HG02938 (cell line): ENCODE results near the gene ATPAF2.

Experiments
- ATAC-seq: cut with Tn5 transposase; IDR thresholded peaks from one replicate; pipeline ENCODE4 v1.9.1; 2021; ENCODE audit warnings: mild to moderate bottlenecking, moderate library complexity; ENCODE audit not compliant: unreplicated experiment

Gene ATPAF2

DNA sequence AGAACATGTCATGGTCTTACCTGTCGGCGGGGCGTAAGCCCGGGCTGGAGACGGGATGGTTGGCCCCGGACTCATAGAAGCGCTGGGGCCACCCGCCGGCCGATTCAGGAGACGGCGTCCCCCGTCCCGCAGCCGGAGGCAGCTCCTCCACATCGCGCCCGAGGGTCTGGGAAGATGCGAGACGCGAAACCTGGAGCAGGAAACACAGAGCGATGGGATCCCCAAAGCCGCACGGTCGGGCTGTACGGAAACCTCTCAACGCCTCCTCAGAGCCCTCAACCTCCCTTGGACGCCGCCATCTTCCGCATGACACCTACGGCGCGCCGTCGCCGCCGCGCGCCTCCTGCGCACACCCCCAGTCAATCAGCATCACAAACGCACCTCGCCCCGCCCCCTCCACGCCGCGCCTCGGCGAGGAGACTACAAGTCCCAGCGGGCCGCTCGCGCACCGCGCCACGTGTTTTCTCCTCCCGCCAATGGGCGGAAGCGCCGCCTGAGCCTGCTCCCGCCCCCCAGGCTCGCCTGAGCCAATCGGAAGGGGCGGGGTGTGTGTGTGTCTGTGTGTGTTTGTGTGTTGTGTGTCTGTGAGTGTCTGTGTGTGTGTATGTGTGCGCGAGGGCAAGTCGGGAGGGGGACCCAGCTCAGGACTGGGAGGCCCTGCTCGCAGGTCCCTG, at the start of gene ATPAF2, which contains the start of gene GID4:
TSS of gene ATPAF2 (minus strand) at position 308 of the 674 bp plus-strand sequence. CDS start at position 153, 155 bp downstream.
TSS of gene GID4 (plus strand) at position 548 of the 674 bp plus-strand sequence. CDS start at position 605, 57 bp downstream.
- ATAC-seq: peak; percentile 91

DNA sequence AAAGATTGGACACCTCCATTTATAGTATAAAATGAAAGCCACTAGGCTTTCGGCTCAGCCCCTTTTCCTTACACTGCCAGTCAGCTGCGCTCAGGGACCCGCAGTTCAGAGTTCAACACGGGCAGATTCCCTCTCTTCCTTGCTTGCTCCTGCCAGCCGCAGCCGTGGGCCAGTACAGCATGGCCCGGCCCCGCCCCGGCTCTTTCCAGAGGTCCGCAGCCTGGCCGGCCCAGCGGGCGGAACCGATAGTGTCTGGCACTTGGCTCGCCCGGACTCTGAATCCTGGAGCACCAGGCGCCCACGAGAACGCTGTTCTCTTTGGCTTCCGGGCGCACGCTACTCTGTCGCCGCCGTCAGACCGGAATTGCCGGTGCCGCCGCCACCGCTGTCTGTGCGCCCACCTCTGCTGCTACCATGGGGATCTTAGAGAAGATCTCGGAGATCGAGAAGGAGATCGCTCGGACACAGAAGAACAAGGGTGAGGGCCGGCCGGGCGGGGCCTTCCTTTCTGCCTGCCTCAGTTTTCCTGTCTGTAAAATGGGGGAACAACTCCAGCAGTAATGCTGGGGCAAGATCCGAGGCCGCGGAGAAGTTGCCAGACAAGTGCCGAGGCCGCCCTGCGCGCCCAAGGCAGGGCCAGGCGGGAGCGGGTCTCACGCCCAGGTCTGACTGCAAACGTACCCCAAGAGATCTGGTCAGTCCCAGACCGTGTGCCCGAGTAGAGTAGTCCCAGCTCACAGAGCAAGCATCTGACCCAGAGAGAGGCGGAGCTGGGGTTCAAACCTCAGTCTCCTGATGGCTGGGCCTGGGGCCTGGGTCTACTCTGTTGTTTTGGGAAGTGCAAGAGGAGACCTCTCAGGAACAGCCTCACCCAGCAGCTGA, 48.9 kb upstream of the ATPAF2 start, which contains the start of gene DRG2:
TSS of gene DRG2 (plus strand) at position 339 of the 882 bp plus-strand sequence. CDS start at position 415, 76 bp downstream.
- ATAC-seq: peak; percentile 81

DNA sequence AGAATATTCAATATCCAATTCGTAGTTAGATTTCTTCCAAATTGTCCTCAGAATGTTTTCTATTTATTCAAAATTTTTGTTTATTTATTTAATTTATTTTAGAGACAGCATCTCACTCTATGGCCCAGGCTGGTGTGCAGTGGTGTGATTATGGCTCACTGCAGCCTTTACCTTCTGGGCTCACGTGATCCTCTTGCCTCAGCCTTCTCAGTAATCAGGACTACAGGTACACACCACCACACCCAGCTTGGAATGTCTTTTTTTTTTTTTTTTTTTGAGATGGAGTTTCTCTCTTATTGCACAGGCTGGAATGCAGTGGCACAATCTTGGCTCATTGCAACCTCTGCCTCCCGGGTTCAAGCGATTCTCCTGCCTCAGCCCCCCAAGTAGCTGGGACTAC, 45.3 kb upstream of the ATPAF2 start:
- no peak for ATAC-seq

DNA sequence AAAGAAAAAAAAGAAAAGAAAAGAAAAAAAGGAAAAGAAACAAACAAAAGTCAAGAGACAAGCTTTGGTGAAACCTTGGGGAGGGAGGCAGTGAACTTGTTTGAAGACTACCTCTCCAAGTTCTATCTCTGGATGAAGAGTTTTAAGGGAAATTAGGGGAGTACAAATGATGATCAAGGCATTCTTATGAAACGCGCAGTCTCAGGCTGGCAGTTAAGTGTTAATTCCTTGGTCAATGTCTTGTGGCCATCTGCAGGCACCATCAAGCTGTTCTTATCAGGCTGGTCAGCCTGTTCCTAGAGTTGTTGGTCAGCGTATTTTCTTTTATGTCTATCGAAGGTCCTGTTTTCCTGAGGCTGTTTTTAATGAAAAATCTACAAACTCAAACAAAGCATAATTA, 40.6 kb upstream of the ATPAF2 start:
- ATAC-seq: no peak

DNA sequence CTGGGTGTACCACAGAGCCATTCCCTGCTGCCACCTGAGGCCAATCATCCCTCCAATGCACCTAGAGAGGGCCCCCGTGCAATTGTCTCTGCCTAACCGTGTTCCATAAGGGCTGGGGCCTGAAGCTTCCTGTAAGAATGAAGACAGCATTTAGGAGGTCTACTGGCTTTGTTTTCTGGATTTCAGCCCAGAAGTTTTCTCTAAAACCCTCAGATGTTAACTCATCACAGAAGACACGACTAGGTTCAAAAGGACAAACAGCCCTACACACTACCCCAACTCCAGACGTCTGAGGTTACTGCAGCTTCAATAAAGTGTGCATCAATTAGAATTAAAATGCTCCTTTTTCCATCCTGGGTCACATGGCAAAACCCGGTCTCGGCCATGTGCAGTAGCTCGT, 38.0 kb upstream of the ATPAF2 start:
- ATAC-seq: no peak

DNA sequence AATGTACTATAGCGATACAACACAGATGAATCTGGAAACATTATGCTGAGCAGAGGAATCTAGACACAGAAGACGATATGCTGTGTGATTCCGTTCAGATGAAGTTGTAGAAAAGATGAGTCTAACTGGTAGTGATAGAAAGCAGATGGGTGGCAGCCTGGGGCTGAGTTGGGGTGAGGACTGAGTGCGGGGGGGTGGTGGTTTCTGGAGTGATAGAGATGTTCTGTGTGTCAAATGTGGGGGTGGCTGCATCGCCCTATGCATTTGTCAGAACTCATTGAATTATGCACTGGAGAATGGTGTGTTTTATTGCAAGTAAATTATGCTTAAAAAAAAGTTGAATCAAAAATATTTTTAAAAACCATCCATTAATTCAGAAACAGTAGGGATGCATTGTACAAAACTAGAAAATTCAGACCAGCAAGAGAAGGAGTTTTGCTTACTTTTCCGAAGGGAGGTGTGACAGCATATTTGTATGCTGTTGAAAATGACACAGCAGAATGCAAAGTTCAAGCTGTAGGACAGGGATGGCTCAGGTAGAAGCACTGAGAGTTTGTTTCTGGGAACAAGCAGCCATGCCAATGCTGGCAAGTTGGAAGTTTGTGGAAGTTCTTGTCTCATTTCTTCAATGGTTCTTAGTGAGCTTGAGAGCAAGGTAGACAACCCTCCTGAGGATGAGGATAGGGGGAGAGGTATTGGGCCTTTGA, 35.8 kb upstream of the ATPAF2 start:
- ATAC-seq: no peak

DNA sequence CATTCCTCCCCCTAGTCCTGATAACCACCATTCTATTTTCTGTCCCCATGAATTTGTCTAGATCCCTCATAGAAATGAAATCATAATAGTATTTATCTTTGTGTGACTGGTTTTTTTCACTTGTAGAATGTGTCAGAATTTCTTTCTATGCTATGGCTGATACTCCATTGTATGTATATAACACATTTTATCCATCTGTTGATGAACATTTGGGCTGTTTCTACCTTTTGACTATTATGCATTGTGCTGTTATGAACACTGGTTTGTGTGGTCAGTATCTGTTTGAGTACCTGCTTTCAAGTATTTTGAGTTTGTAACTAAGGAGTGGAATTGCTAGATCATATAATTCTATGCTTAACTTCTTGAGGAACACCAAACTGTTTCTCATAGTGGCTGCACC, 32.8 kb upstream of the ATPAF2 start:
- ATAC-seq: no peak

DNA sequence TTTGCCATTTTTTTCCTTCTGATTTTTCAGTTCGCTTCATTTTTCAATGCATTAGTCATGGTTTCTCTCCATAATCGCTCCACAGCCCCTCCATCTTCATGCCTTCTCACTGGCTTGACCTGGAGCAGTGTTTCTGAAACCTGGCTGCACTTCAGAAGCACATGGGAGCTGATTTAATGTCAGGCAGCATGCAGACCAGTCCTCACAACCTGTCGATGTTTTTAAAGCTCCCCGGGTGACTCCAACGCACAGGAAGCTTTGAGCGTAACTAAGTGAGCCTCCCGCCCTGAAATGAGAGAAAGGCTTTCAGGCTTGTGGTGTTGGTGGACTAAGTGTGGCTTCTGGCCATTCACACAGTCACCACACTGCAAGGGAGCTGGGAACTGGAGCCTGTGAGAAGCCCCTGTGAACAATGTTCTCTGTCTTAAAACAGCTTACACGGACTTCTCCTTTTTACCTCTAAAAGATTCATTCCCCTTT, 31.9 kb upstream of the ATPAF2 start:
- no peak for ATAC-seq

DNA sequence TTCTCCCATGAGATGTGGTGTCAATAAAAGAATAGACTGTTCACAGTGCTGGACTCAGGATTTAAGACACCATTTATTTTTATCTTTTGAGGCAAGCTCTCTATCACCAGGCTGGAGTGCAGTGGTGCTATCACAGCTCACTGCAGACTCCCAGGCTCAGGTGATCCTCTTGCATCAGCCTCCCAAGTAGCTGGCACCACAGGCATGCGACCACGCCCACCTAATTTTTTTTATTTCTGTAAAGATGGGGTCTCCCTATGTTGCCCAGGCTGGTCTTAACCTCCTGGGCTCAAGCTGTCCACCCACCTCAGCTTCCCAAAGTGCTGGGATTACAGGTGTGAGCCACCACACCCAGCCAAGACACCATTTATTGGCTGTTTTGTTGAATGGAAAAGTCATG, 30.1 kb upstream of the ATPAF2 start:
- no peak for ATAC-seq

DNA sequence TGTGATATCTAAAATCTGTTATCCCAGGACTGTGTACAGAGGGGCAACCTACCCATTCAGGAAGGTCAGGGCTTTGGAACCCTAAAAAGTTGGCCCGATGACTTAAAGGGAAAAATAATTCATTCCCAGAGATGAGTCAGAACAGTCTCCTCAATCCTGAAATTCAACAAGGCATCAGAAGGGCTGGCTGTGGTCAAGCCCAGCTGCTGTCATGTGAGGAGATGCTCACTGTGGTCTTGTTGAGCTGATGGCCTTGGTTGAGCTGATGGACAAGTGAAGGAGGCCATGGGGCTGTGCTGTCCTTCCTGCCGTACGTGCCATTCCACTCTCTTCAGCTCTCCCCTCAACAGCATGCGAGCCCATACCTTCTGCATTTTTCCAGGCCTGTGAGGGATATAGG, 27.9 kb upstream of the ATPAF2 start:
- no peak for ATAC-seq

DNA sequence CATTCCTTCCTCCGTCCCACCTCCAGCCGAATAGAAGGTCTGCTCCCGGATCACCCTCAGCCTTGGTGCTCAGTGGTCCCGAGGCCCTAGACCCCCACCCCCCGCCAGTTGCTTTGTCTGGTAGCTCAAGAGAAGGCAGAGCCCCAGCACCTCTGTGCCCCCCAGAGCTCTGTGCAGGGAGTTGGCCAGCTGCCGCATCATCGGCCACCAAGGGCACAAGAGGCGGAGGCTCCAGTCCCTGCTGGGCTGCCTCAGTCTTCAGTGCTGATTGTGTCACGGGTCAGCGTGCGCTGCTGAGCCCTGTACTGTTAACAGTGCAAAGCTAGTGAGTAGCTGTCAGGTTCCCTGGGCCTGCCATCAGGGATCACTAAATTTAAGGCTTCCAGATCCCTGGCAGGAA, 26.6 kb upstream of the ATPAF2 start:
- ATAC-seq: no peak

DNA sequence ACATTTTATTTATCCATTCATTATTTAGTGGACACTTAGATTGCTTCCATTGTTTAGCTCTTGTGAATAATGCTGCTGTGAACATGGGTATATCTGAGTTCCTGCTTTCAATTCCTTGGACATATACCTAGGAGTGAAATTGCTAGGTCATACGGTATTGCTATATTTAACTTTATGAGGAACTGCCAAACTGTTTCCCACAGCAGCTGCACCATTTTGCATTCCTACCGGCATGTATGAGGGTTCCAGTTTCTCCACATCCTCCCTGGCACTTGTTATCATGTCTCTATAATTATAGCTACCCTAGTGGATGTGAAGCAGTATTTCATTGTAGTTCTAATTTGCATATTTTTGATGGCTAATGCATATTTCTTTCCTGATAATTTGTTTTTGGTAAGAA, 25.1 kb upstream of the ATPAF2 start:
- no peak for ATAC-seq

DNA sequence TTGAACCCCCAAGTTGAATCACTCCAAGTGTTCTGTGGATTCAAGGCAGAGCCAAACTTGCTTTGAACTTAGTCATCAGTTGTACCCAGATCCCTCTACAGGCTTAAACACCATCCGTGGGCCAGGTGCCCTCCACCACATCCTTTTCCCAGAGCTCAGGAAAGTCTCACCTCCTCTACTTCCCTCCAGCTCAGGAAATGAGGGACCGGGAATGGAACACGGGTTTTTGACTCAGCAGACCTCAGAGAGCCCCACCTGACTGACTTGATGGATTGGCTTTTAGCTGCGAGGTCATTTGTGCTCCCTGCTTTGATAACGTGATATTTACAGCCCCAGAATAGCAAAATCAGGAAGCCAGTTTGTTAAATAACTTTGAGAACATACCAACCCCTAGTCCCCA, 20.3 kb upstream of the ATPAF2 start:
- ATAC-seq: no peak

DNA sequence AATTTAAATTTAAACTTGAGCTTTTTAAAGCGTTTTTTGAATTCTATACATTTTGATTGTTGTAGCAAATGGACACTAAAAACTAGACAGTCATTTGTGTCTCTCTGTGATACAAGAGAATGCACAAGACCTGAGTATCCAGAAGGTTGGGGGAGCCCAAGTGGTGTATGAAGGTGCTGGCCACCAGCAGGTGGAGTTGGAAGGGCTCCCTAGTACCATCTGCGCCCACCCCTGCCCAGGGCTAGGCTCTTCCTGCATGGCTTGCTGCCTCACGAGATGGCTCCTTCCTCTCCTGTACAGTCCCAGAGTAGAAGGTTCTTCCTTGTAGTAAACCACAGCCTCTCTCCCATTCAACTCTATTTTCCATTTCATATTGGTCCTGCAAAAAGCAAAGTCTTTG, 17.2 kb upstream of the ATPAF2 start:
- ATAC-seq: no peak

DNA sequence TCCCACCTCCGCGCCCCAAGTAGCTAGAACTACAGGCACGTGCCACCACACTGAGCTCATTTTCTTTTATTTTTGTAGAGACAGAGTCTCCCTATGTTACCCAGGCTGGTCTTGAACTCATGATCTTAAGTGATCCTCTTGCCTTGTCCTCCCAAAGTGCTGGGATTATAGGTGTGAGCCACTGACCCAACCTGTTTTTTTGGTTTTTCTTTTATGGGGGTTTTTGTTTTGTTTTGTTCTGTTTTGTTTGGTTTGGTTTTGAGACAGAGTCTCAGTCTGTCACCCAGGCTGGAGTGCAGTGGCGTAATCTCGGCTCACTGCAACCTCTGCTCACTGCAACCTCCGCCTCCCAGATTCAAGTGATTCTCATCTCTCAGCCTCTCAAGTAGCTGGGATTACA, 16.6 kb upstream of the ATPAF2 start:
- ATAC-seq: no peak

DNA sequence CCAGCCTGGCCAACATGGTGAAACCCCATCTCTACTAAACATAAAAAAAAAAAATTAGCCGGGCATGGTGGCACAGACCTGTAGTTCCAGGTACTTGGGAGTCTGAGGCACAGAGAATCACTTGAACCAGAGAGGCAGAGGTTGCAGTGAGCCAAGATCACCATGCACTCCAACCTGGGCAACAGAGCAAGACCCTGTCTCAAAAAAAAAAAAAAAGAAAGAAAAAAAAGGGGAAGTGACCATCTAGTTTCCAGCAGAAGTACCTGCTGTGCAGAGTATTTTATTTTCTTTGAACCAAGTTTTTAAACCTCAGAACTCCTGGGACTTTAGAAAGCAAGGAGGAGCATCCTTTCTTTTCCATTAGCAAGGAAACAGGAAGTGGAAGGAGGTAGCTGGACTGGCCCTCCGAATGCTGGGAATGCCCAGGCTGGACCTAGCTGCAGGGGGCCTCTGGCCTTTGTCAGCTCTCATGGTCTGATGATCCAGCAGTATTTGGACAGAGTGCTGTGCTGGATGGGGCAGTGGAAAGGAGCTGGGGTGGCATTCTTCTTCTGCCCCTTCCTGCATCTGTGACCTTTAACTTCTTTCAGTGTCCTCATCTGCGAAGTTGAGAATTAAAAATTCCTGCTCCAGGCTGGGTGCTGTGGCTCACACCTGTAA, 6.9 kb upstream of the ATPAF2 start:
- ATAC-seq: no peak

DNA sequence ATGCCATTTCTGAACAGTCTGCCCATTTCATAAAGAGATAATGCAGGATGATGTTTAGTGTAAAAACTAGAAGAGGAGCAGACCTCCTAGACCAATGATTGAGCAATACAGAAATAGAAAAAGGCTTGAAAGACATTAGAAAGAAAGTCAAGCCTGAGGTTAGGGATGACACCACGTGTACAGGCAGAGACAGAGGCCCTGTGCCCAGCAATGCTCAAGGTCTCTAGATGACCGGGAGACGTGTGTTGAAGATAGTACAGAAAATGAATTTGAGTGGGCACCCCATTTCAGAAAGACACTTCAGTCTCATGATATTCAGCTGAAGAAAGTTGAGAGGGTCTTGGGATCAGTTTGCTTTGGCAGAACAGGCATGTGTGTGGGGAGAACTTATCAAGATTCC, 5.6 kb upstream of the ATPAF2 start:
- ATAC-seq: no peak

DNA sequence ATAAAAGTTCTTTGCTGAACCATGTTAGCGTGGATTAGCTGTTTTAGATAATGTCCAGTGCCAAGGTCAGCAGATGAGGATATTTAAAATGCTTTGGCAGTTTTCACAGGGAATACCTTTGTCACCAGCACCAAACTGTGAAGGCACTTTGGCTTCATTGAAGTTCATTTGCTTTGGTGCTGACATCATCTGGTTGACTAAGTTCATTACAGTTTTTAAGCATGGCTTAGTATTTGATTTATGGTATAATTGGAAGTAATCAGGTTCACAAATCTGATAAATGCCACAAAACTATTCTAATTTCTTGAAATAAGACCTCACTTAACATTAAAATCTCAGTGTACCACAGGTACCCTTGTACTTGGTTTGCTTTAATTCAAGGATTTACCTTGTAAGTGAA, 4.5 kb upstream of the ATPAF2 start:
- no peak for ATAC-seq

DNA sequence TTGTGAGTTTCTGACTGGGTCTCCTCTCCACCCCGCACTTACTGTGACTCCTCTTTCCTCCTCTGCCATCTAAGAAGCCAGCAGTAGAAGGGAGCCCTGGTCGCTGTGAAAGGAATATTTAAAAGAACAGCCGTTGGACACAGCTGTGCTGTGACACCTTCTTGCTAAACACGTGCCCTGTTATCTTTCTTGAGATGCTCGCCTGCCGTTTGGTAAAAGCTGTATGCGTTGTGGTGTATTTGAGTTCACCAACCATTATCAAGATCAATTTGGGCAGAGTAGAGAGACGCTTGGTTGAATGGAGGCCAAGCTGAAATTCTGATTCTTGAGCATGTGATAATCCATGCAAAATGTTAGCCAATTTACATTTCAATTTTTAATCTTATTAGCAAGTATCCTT, 4.0 kb upstream of the ATPAF2 start:
- ATAC-seq: no peak

DNA sequence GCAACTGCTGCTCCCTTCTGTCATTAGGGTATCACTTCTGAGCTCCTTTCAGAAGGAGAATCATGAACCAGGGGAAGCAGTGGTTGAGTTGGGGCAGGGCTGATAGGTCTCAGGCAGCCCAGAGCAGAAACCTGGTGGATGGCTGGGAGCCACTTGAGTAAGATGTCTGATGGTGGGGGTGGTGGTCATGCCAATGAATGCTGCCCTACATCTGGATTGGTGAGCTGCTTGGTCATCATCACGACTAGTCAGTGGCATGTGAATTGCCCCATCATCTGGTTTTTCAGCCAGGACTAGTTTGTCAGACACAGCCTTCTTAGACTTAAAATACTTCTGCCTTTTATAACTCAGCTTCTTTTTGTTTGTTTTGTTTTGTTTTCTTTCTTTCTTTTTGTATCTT, 2.8 kb upstream of the ATPAF2 start:
- no peak for ATAC-seq
